SU-DHL-6 (cell line): ENCODE measurements around the gene WFDC13.

Experiments used
- CTCF ChIP-seq: fragments of 200-600 bp; sonication (generic); IDR thresholded peaks from one replicate; pipeline ENCODE4 v1.5.1; 2017; ENCODE audit warnings: antibody characterized with exemption, mild to moderate bottlenecking, low read length, moderate library complexity; ENCODE audit not compliant: insufficient read depth, poor library complexity, severe bottlenecking
- EZH2phosphoT487 ChIP-seq: fragments of 200-600 bp; sonication (generic), shearing (Covaris generic); conservative IDR thresholded peaks from 2 replicates; pipeline ENCODE4 v1.6.1; 2018; ENCODE audit warnings: mild to moderate bottlenecking, antibody characterized with exemption, low read length, moderate library complexity, mixed read lengths

DNA sequence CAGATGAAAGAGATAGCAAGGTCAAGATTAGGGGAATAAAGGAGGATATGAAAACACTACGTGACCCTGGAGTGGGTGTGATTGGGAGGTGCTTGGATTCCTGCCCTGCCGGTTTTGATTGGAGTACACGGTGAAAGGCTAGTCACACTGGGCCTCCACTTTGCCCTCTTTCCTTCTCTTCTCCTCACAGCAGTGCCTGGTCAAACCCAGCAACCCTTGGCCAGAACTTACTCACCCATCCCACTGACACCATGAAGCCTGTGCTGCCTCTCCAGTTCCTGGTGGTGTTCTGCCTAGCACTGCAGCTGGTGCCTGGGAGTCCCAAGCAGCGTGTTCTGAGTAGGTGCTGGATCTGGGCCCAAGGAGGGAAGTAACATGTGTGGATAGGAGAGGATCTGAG lies at the start of gene WFDC13:
- TF ChIP-seq CTCF (no peak), EZH2phosphoT487 (no peak)
